K562 (cell line): Measurements from ENCODE around the gene ZNF792. TPM values are rescaled to one million over a fixed set of nuclear protein-coding genes. Genes with fewer than 3 reads are reported as not detected.

Experiments
- ADNP ChIP-seq: fragments of 200-800 bp; sonication (Bioruptor generic); IDR thresholded peaks from 2 replicates; pipeline ENCODE4 v1.6.1; 2016; ENCODE audit warnings: missing genetic modification characterization, missing compliant biosample characterization
- ASH1L ChIP-seq: fragments of 450-650 bp; IDR thresholded peaks from 2 replicates; pipeline ENCODE4 v1.6.1; 2018; ENCODE audit warnings: borderline replicate concordance, mild to moderate bottlenecking, low read depth; ENCODE audit not compliant: partially characterized antibody
- DNMT1 ChIP-seq: fragments of 450-650 bp; IDR thresholded peaks from 2 replicates; pipeline ENCODE4 v1.6.1; 2016; ENCODE audit warnings: antibody characterized with exemption, mild to moderate bottlenecking
- HMG20A ChIP-seq: fragments of 450-650 bp; formaldehyde crosslinking; conservative IDR thresholded peaks from 2 replicates; pipeline ENCODE4 v1.4.0; 2020; ENCODE audit warnings: mild to moderate bottlenecking, mixed read lengths
- KLF6 ChIP-seq: fragments of 250-450 bp; sonication (Bioruptor Pico); IDR thresholded peaks from 2 replicates; pipeline ENCODE4 v1.4.0; 2020; ENCODE audit warnings: mild to moderate bottlenecking, moderate library complexity, borderline replicate concordance
- NCOA6 ChIP-seq: fragments of 450-650 bp; IDR thresholded peaks from 2 replicates; pipeline ENCODE4 v1.6.1; 2017; ENCODE audit warnings: mild to moderate bottlenecking
- NRF1 ChIP-seq, 2 experiments: fragments of 450-650 bp; IDR thresholded peaks in 1 of 2; conservative IDR thresholded peaks in 1 of 2; 2 replicates each; pipeline ENCODE4 v1.6.1; 2014; ENCODE audit warnings: mild to moderate bottlenecking in 2 of 2
- RB1 ChIP-seq: fragments of 450-650 bp; IDR thresholded peaks from 2 replicates; pipeline ENCODE4 v1.6.1; 2017; ENCODE audit warnings: low read depth, mild to moderate bottlenecking
- RFX5 ChIP-seq: IDR thresholded peaks from 2 replicates; pipeline ENCODE4 v1.6.1; 2011; ENCODE audit warnings: low read depth, mild to moderate bottlenecking, improper control_type of control experiment, low read length
- SPI1 ChIP-seq: IDR thresholded peaks from 2 replicates; pipeline ENCODE4 v1.6.1; 2011; ENCODE audit warnings: low read depth, low read length, control low read depth, borderline replicate concordance
- SRF ChIP-seq, 2 experiments: fragments of 250-450, 450-650 bp in 1 of 2; sonication (Bioruptor Pico) in 1 of 2; sonication (generic) in 1 of 2; formaldehyde crosslinking; IDR thresholded peaks; 2 replicates each; pipeline versions ENCODE4 v1.5.0 to v1.5.1; 2020 to 2022; ENCODE audit warnings: mild to moderate bottlenecking in 1 of 2, missing genetic modification reagents in 1 of 2
- TCF3 ChIP-seq: sonication (generic); formaldehyde crosslinking; IDR thresholded peaks from 2 replicates; pipeline ENCODE4 v1.4.0; 2020; ENCODE audit warnings: mild to moderate bottlenecking, missing genetic modification reagents
- ZBTB1 ChIP-seq: sonication (generic); formaldehyde crosslinking; IDR thresholded peaks from 2 replicates; pipeline ENCODE4 v1.8.1; 2023; ENCODE audit warnings: missing genetic modification reagents, low read depth, mild to moderate bottlenecking, borderline replicate concordance
- ZNF217 ChIP-seq: sonication (generic); formaldehyde crosslinking; IDR thresholded peaks from 2 replicates; pipeline ENCODE4 v1.8.0; 2022; ENCODE audit warnings: mild to moderate bottlenecking, missing genetic modification reagents
- ZNF778 ChIP-seq: fragments of 450-650 bp; formaldehyde crosslinking; IDR thresholded peaks from 2 replicates; pipeline ENCODE4 v1.4.0; 2020; ENCODE audit warnings: mild to moderate bottlenecking, moderate library complexity
- polyA plus RNA-seq, 8 experiments: library from polyadenylated mRNA; depleted of rRNA in 4 of 8; stranded (reverse) in 5 of 8; unstranded in 3 of 8; fragments of >200 nt; fragmentation: Nextera tagmentation in 2 of 8; fragmentation: Illumina TruSeq in 1 of 8; extraction: Ambion mirVana in 2 of 8; extraction: Trizol in 1 of 8; gene quantifications; 2 replicates each; pipeline versions ENCODE4 v1.2.1 to v1.2.3, GENCODE V29; 2011 to 2014; ENCODE audit warnings: inconsistent platforms in 1 of 8, missing spikeins in 1 of 8
- total RNA-seq, 7 experiments: library from RNA; depleted of rRNA in 6 of 7; stranded (reverse); fragments of >200 nt in 6 of 7; fragmentation: Illumina TruSeq in 2 of 7; extraction: Trizol in 2 of 7; gene quantifications; 2 replicates each; pipeline versions ENCODE4 v1.2.1 to v1.2.3, GENCODE V29; 2011 to 2021; ENCODE audit warnings: low replicate concordance in 1 of 7
- TF ChIP-seq, protein P1 (sequence below): sonication (generic); formaldehyde crosslinking; IDR thresholded peaks from 2 replicates; pipeline ENCODE4 v1.8.1; 2023; ENCODE audit warnings: mild to moderate bottlenecking, missing genetic modification reagents
- TF ChIP-seq, protein P2 (sequence below): sonication (generic); formaldehyde crosslinking; IDR thresholded peaks from 2 replicates; pipeline ENCODE4 v1.8.0; 2022; ENCODE audit warnings: mild to moderate bottlenecking, missing genetic modification reagents
- TF ChIP-seq, protein P3 (sequence below), 2 experiments: fragments of 200-800 bp in 1 of 2; sonication (Bioruptor generic) in 1 of 2; sonication (generic) in 1 of 2; formaldehyde crosslinking in 1 of 2; IDR thresholded peaks in 1 of 2; conservative IDR thresholded peaks in 1 of 2; 2 replicates each; pipeline versions ENCODE4 v1.5.0 to v1.6.1; 2016 to 2020; ENCODE audit warnings: missing compliant biosample characterization in 1 of 2, missing genetic modification characterization in 1 of 2, missing genetic modification reagents in 1 of 2
- TF ChIP-seq, protein P4 (sequence below): fragments of 450-650 bp; IDR thresholded peaks from 2 replicates; pipeline ENCODE4 v1.6.1; 2014; ENCODE audit warnings: low read depth, mild to moderate bottlenecking, moderate library complexity, borderline replicate concordance

Gene ZNF792
- total and polyA plus RNA-seq, 9 of the 15 experiments (the other 6 are each of a cell fraction or from before 2014, with no cell fraction given) = 3.3 to 16.5 (median 10.4) TPM

DNA sequence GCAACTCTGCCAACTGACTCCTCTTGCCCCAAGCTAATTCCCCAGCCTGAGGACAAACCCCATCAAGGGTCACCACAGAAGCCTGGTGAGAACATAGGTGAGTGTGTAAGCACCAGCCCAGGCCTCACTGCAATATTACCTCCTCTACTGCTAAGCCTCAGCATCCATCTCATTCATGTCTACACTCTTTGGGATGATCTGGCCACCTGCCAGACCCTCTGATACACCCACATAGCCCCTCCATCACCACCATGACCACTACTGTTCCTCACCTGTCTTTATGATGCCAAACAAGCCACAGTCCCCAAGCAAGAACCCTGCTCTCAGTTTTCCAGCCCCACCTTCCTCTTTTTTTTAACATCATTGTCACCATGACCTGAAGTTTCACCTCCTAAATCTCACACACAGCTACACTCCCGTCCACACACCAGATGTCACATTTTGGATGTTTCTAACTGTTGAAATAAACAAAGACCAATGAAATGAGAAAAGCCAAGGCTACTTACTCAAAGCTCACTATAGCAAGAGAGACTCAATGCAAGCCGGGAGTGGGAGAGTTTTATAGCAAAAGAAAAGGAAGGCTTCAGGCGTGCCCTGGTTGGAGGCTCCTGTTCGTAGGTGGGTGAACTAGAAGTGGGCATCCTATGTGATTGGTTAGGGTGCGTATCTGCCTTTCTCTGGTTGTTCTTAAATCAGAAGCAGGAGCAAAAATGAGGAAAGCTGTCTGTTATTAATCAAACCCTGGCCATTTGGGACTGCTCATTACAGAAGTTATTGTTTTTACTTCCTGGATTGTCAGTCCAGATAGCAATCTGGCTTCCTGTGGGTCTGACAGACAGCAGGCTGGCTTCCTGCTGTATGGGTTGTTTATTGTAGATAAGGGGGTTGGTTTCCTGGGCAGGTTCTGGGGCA, 2.0 kb downstream of the ZNF792 start (continued):
- TF ChIP-seq DNMT1 (no peak), ASH1L (no peak), HMG20A (CRISPR knock-in tag) (no peak), ZNF778 (CRISPR knock-in tag) (no peak), NCOA6 (no peak), TCF3 (CRISPR knock-in tag) (peak; percentile 78), ADNP (no peak), NRF1 (conservative IDR thresholded peaks at IDR 0.05 in 1 of 2, IDR thresholded peaks at IDR 0.05 in 1 of 2) (peak in 1 of 2 experiments; percentile 22; a peak in 1 of 4 replicates), RFX5 (no peak), ZNF217 (CRISPR knock-in tag) (no peak), RB1 (no peak), KLF6 (CRISPR knock-in tag) (no peak), ZBTB1 (CRISPR knock-in tag) (no peak), SRF (CRISPR knock-in tag; IDR thresholded peaks at IDR 0.05) (0 out of 4 replicates have a peak, but pooled peaks of 1 of the 2 experiments have one; percentile 11), SPI1 (0 out of 2 replicates have a peak, but pooled peaks have one; percentile 16)
- TF ChIP-seq, protein P1, sequence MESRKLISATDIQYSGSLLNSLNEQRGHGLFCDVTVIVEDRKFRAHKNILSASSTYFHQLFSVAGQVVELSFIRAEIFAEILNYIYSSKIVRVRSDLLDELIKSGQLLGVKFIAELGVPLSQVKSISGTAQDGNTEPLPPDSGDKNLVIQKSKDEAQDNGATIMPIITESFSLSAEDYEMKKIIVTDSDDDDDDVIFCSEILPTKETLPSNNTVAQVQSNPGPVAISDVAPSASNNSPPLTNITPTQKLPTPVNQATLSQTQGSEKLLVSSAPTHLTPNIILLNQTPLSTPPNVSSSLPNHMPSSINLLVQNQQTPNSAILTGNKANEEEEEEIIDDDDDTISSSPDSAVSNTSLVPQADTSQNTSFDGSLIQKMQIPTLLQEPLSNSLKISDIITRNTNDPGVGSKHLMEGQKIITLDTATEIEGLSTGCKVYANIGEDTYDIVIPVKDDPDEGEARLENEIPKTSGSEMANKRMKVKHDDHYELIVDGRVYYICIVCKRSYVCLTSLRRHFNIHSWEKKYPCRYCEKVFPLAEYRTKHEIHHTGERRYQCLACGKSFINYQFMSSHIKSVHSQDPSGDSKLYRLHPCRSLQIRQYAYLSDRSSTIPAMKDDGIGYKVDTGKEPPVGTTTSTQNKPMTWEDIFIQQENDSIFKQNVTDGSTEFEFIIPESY = no peak
- TF ChIP-seq, protein P2, sequence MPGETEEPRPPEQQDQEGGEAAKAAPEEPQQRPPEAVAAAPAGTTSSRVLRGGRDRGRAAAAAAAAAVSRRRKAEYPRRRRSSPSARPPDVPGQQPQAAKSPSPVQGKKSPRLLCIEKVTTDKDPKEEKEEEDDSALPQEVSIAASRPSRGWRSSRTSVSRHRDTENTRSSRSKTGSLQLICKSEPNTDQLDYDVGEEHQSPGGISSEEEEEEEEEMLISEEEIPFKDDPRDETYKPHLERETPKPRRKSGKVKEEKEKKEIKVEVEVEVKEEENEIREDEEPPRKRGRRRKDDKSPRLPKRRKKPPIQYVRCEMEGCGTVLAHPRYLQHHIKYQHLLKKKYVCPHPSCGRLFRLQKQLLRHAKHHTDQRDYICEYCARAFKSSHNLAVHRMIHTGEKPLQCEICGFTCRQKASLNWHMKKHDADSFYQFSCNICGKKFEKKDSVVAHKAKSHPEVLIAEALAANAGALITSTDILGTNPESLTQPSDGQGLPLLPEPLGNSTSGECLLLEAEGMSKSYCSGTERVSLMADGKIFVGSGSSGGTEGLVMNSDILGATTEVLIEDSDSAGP (CRISPR knock-in tag) = no peak
- TF ChIP-seq, protein P3, sequence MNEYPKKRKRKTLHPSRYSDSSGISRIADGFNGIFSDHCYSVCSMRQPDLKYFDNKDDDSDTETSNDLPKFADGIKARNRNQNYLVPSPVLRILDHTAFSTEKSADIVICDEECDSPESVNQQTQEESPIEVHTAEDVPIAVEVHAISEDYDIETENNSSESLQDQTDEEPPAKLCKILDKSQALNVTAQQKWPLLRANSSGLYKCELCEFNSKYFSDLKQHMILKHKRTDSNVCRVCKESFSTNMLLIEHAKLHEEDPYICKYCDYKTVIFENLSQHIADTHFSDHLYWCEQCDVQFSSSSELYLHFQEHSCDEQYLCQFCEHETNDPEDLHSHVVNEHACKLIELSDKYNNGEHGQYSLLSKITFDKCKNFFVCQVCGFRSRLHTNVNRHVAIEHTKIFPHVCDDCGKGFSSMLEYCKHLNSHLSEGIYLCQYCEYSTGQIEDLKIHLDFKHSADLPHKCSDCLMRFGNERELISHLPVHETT (CRISPR knock-in tag; conservative IDR thresholded peaks at IDR 0.05 in 1 of 2, IDR thresholded peaks at IDR 0.05 in 1 of 2) = no peak
- TF ChIP-seq, protein P4, sequence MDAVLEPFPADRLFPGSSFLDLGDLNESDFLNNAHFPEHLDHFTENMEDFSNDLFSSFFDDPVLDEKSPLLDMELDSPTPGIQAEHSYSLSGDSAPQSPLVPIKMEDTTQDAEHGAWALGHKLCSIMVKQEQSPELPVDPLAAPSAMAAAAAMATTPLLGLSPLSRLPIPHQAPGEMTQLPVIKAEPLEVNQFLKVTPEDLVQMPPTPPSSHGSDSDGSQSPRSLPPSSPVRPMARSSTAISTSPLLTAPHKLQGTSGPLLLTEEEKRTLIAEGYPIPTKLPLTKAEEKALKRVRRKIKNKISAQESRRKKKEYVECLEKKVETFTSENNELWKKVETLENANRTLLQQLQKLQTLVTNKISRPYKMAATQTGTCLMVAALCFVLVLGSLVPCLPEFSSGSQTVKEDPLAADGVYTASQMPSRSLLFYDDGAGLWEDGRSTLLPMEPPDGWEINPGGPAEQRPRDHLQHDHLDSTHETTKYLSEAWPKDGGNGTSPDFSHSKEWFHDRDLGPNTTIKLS = no peak; the same call in 1 of the 2 replicates
